ENCODE measurements around the gene UROS. TPM values are rescaled to one million over a fixed set of nuclear protein-coding genes. Genes with fewer than 3 reads are reported as not detected.

UROS gene
- total RNA-seq, 1 donor from 2014 or later: 72.7 TPM

DNA sequence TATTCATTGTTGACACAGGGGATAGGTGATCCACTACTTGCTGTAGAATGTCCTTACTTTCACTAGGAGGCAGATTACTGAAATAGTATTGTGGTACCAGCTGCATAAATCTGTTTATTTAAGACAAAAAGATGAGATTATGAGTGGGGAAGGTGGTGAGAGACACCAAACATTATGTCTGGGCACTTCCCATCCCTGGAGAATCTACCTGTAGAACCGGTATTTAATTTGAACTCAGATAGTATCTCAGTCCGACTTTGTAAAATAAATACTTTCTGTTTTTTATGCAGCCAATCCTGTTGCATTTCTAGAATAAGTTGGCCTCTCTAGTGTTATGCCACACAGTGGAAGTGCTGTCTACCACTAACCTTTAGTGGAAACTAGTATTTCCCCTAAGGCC lies 13.7 kb upstream of the UROS start:
- DNase-seq (ENCODE audit: low spot score): peak; percentile 22

DNA sequence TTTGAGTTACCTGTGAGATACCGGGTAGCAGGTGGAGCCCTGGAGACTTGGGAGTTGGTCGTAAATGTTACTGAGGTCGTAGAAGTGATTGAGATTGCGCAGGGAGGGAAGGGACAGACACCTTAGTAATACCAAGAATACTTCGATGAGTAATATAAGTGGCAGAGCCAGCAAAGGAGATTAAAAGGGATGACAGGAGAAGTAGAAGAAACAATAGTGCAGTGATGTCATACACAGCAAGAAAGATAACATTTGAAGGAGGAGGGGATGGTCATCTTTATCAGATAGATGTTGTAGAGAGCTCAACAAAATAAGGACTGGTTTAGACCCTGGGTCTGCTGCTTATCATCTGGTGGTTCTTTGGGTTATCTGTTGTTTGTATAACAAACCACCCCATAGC lies 5.3 kb upstream of the UROS start:
- no peak for DNase-seq (ENCODE audit: low spot score)

DNA sequence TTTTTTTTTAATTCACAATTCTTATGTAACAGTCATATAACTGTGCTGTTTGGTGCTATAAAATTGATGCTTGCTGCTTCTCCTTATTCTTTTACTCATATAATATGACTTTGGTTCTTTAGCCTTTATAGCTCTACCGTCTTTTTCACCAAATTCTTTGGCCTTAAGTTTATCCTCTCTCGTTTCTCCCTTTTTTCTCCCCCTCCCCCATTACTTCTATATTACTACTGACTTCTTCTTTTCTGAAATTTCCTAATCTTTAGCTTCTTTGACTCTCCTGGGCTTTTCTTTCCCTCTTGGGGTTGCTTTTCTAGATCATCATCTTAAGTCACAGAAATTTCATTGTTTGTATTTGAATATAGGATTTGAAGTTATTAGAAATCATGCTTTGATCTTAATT lies 4.1 kb upstream of the UROS start:
- DNase-seq (ENCODE audit: low spot score): no peak

DNA sequence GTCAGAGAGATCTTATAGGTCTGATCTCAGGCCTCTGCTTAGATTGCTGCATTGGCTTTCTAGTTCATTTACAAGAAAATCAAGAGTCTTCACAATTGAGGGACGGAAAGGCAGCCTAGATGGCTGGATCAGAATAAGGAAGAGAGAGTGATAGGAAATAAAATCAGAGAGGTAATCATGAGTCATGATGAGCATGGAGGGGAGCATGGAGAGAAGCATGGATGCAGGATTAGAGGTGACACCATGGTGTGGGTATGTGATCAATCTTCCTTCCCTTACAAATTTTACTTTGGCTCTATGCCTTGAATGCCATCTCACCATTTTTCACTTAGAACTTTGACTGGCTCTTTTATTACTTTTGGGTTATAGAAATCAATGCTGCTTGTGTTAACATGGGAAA lies 1.7 kb upstream of the UROS start:
- DNase-seq (ENCODE audit: low spot score): no peak

DNA sequence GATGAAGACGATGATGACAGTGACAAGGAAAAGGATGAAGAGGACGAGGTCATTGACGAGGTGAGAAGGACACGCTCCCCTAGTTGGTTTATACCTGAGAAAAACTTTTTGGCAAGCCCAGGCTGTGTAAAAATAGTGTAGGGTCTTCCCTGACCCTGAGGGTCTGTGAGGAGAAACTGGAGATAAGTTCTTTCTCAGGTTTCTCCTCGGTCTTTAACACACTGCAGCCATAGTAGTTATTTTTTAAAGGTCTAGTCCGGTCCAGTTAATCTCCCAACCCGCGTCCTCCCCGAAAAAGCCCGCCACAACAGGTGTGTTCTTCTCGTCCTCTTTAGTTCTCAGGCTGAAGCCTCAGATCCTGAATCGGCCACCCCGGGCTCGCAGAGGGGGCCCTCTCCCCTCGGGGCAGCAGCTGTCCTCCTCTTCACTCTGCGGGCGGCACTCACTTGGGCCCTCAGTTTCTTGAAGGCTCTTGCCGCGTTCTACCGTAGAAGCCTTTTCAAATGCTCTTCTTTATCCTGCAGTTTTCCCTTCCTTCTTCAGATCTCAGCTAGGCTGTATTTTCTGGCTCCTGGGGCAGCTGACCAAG lies 699 bp upstream of the UROS start:
- no peak for DNase-seq (ENCODE audit: low spot score)

DNA sequence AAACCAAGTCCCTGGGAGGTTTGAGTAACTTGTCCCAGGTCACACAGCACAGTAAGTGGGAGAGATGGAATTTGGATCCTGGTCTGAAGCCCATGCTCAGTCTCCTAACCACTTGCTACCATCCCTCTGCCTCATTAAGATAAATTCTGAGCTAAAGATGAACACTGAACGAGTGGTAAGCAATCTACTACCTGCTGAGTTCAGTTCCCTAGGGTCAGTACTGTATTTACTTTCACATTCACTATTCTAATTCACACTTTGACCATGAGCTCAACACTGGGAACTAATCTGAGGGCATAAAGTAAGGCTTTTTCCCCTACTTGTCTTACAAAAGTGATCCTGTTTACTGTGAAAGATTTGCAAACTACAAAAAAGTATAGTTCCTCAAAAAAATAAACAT lies 2.4 kb downstream of the UROS start:
- DNase-seq (ENCODE audit: low spot score): no peak

DNA sequence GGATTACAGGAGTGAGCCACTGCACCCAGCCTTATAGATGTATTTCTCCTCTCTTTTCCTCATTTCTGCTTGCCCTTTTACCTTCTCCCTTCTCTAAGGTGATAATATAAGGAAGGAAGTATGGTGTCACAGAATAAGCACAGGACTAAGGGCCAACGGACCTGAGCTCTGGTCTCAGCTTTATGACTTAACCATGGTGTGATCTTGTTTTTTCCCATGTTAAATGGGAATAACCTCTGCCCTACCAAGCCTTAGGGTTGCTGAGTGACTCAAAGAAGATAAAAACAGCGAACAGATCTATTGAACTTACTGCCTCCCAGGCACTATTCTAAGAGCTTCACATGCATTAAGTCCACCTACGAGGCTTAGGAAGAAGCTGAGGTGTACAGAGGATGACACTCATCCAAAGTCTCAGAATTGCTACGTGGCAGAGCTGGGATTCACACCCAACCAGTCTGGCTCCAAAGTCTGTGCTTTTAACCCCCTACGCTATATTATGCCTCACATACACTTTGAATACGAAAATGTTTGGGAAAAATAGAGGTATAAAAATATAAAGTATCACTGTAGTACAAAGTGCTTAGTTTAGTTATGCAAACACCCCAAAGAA lies 5.6 kb downstream of the UROS start:
- DNase-seq (ENCODE audit: low spot score): no peak

DNA sequence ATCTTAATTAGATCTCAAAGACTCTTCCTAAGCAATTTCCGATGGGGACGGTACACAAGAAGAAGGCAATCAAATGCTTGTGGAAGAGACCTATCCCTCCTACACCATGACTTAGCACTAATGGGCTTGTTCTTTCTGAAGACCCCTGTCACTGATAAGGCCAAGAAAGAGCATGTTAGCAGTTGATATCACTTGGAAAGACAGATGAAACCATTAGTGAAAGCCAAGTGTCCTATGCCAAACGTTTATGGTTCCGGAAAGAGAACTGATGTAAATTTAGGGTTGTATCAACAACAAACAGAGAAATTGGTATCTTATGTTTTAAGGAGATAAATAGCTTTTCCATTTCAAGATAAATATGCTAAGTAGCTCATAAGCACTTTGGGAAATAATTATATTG lies 6.5 kb downstream of the UROS start:
- no peak for DNase-seq (ENCODE audit: low spot score)

DNA sequence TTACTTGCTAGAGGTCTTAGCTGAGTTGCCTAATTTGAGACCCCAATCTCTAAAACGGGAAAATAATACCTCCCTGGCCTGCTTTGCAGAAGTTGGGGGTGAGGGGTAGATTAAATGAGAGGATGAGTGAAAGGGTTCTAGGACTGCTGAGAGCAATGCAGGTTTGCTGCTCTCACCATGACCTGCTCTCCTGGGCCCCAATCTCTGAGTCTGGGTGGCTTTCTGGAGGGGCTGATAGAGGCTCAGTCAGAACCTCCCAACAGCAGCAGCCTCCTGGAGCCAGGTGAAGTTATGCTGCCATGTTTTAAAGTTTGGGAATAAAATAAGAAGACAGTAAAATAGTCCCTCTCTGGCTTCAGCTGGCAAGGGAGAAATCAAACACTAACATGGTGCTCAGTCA lies 7.3 kb downstream of the UROS start:
- no peak for DNase-seq (ENCODE audit: low spot score)

DNA sequence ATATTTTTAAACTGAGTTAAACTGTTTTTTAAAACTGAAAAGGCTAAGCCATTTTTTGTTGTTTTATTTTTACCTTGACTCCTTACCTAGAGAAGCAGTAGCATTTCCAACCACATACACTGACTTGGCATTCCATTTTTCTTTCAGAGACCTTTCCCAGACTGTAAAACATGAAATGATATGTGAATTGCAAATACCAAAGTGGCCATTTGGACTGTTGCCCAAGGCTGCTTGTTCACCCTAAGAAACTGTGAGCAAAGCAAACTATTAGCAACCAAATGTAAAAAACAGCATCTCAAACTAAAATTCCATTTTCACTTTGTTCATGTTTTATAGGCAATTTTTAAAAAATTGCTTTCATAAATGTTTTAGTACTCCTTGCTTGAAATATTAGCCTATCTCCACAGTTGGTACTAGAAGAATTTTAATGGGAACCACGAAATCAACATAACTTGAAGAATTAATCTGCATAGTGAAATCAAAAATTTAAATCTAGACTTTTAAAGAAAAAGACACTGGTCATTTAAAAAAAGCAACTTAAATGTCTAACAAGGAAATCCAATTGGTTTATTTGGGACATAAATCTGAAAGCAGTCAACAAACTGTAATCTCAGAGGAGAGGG lies 10.8 kb downstream of the UROS start:
- DNase-seq (ENCODE audit: low spot score): peak; percentile 4

DNA sequence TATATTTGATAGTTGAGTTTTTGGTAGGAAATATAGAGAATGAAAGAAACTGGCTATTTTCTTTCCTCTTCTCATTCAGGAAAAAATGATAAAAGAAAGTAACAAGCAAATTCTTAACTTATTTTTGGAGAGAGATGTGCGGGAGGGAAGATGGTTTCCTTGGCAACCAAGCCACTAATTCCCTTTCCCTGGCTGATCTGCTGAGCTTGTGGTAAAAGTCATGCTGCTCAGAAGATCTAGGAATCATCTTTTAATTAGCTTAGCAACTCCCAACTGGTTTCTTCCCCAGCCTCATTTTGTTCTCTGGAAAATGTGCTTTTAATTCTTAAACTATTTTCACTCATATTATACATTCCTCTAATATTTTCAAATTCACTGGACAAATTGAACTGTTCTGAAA lies 11.8 kb downstream of the UROS start:
- peak; percentile 3 for DNase-seq (ENCODE audit: low spot score)

DNA sequence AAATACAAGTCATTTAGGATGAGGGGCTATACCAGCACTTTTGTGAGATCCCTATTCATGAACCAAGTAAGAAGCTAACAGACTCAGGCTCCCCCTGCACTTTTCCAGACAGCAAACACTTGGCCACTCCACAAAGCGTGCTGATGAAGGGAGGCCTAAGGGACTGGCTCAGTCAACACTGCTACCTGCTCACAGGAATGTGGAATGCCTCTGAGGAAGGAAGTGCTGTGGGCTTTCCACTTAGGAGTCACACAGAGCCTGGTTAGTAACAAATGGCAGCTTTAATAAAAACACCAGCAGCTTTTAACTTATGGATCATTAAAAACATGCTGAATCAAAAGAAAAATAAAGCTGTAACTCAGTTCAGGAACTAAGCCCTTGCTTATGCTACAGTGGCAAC lies 15.0 kb downstream of the UROS start:
- DNase-seq (ENCODE audit: low spot score): no peak

DNA sequence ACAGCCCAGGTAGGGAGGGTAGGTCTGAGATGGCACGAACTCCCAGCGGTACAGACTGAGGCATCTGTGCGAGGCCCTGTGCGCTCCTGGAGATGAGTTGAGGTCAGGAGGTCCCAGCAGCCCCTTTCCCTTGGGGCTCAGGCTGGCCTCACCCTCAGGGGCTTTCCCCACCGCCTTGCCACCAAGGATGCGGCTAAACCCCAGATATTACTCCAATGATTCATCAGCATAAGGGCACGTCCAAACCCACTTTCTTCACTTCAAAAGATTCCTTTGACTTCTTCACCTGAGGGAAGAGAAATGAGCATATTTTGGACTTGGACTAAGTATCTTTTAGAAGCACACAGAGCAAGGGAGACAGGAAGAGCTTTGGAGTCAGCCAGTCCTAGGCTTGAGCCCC lies 20.3 kb downstream of the UROS start:
- no peak for DNase-seq (ENCODE audit: low spot score)

DNA sequence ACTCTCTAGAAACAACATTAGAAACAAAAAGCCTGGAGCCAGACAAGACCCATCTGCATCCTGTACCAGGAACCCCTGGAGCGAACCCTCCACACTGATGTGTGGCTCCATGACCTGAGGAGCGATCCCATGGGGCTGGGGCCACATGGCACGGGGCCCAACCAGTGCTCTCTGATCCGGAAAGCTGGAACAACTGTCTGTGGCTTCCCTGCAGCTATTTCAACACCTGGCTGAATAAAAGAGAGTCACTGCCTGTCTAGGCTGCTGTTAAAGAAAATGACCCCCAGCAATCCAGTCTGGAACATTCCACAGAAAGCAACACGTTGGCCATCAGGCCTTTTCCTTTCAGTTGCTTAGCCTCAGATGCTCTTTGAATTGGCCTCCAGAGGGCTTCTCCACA lies 20.9 kb downstream of the UROS start:
- no peak for DNase-seq (ENCODE audit: low spot score)

DNA sequence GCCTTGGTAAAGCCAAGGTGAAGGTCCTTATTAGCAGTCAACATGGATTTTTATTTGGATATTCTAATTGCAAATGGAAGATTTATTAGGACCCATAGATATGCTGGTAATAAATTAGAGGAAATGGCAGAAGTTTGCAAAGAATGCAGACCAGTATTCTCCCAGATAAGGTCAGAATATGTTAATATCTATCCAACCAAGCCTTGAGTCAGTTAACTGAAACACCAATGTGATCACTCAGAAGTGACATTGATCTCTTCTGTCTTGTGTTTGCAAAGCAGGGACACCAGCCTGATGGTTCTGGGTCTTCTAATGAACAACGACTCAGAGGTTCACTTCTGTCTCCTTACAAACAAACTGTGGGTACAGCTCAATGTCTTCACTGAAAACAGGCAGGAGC lies 21.5 kb downstream of the UROS start:
- no peak for DNase-seq (ENCODE audit: low spot score)

DNA sequence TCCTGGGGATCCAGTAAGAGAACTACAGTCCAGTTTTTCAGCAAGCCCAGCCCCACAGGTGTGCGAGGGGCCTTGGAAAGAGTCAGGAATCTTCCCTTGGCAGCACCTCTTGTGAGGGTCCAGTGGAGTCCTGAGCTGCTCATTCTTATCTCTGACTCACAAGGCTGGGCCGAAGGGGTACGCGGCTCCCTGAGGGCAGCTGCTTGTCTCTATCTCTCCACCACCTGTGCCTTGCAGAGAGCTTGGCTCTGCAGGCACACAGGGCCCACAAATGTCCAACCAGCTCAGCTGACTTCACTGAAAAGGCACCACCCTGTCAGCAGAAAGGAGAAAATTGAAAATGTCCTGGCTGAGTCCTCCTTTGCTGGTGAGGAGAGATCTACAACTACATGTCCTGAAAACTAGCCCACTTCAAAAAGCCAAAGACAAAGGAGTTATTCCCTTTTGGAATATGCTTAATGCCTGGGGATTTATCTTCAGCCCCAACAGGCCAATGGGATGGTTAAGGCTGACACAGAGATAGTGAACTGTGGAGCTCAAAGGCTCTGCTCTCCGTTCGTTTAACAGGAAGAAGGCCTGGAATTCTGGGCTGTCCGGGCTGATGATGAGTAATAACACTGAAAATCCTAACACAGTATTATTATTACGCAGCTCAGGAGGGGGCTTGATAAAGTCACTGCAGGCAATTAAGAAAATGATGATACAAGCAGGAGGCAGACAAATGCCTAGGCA lies 23.4 kb downstream of the UROS start:
- DNase-seq (ENCODE audit: low spot score): peak; percentile 87

DNA sequence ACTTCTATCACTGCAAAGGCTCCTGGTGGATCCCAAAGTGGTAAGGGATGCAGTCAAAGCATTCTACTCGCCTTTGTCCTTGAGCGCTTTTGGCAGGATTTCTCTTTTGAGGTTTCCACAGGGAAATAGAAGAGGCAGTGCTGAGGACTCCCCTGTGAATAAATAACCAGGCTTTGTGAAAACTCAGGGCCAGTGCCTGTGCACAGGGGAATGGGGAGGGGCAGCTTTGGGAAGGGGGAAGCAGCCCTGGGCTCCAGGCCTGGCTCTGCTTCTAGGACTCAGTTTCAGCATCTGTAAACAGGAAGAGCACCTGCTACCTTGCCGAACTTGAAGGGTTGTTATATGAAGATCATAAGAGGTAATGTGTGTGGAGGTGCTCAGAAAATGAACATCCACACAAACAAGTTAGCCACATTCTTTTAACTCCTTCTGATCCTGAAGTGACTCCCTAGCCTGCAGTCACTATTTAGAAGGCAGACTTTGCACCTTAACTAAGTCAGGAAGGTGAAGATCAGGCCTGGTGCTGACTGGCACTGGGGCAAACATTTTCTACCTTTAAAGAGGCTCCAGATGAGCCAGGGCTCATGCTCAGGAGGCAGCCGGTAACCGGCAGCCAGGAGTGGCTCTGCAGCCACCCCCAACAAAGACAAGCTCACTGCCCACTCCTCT lies 24.9 kb downstream of the UROS start:
- no peak for DNase-seq (ENCODE audit: low spot score)

DNA sequence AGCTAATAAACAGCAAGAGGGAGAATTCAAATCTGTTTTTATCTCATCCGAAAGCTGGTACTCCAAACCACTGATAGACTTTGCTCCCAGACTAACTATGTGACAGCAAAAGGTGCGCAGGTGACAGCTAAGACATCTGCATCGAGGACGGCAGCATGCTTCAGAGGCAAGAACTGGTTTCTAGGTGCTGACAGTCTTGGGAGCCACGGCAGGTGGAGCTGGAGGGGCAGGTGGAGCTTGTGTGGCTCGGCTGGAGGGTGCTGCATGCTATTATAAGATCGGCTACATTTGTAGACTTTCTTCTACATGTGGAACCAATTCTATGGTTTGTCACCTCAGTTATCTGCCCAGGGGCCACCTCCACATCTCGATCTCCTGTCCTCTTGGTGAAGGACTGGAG lies 25.6 kb downstream of the UROS start:
- DNase-seq (ENCODE audit: low spot score): no peak

DNA sequence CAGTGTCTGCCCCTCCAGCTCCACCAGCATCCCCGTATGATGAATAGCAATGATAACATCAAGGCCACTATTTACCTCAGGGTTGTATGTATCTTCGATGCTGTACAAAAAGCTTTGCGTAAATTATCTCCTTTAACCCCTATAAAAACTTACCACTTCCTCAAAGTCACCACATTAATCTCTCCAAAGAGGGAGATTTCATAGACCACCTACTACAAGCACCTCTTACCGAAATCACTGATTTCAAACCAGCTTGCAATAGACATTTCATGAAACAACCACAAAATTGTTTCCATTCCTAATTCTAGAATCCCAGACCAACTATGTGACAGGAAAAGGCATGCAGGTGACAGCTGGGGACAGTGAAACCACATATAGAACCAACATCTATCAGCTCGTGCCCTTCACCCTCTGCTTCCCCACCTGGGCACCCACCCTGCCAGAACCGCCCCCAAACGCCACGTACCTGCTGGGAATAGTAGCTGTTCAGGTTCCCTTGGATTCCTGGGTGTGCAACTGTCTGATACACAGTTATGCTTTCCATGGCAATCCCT lies 27.3 kb downstream of the UROS start:
- DNase-seq (ENCODE audit: low spot score): no peak

DNA sequence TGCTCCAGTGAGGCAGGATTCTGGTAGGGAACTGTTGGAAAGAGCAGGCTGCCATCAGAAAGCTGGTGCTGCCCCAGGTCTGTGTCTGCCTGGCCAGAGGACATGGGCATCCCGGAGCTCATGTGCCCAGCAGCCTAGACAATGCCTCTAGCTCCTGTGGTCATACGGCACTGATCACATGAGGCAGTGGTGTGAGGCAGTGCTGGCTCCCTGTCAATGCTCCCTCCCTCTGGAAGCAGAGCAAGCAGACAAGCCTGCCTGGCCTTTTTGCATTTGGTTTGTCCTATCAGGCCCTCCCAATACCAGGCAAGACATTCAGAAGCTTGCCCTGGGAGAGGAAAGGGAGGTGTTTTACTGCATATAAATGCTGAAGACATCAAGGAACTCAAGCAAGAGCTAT lies 27.9 kb downstream of the UROS start:
- no peak for DNase-seq (ENCODE audit: low spot score)

DNA sequence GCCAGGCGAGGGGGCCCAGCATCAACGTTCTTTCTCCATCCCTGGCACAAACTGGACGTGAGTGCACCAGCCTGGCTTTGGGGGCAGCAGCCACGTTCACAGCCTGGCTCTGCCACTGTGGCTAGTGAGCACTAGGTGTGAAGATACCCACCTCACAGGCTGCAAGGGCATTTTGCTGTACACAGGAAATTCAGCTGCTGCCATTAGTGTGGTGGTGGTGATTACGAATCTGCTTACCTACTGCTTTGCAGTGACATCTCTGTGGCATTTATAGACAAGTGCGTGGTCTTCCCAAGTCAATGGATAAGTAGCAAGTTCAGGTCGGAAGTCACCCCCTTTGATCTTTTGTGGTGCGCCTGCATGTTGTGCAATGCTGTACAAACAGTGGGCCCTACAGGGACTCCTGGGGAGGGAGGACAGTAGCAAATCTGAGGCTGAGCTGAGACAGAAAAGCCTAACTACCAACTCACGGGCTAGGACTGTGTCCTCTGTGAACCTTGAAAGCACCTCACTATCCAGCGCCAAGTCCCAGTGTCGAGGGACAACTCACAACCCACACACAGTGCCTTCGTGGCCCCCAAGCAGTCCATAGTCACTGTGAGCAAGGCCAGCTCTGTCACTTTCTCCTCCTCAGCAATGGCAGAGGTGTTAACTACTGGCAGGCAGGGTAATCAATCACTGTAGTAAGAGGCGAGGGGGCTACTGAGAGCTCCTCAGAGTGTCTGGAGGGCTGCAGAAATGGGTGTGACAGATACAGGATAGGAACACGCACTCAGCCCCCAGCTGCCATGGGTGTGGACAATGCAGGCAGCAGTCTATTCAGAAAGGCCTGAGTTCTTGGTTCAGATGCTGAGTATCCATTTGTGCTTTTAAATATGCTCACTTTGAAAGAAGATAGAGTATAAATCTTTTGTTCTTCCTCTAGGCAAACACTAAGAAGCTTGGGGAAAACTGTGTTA lies 30.4 kb downstream of the UROS start:
- no peak for DNase-seq (ENCODE audit: low spot score)

Measured in umbilical cord (tissue), 2 donors.